Endothelial cell of umbilical vein (primary cell): ENCODE data around the gene RPSA. TPM values are rescaled to one million over a fixed set of nuclear protein-coding genes. Genes with fewer than 3 reads are reported as not detected.
"Not testable (repeated sequence)": the region's sequence is repeated elsewhere in the genome, so short reads cannot be mapped to it uniquely, and the experiment has no call there.

ENCODE experiments used
- BruUV-seq: library from RNA; stranded (reverse); fragments of 400-500 nt; replicated peaks from 2 replicates; lab custom pipeline; 2021; lab: Mats Ljungman, UMichigan
- CTCF ChIA-PET: fragments of 300-600, 350-600 bp; sonication (Branson Sonifier 250); formaldehyde crosslinking; loops from one replicate; lab custom pipeline; 2021; ENCODE audit warnings: antibody characterized with exemption, inconsistent platforms; lab: Charles Lee
- POLR2A ChIA-PET: fragments of 300-600, 350-600 bp; sonication (Branson Sonifier 250); formaldehyde crosslinking; loops from one replicate; lab custom pipeline; 2021; ENCODE audit warnings: antibody characterized with exemption, inconsistent platforms; lab: Charles Lee
- DNase-seq: peaks from one replicate; pipeline ENCODE4 v3.0.0-alpha.2; 2011; ENCODE audit warnings: low read depth, low spot score
- FAIRE-seq: peaks from 2 replicates; lab custom pipeline; 2011; peaks lifted over from hg19 to GRCh38; lab: Jason Lieb, UNC
- H2AFZ ChIP-seq: 2 replicates; pipeline ENCODE4 v1.6.0; 2012; ENCODE audit warnings: low read depth, low read length, control low read depth, inconsistent platforms
- H3K27ac ChIP-seq: 2 replicates; pipeline ENCODE4 v1.5.1; 2011; ENCODE audit warnings: low read depth, mild to moderate bottlenecking, control low read depth, low read length, moderate library complexity; ENCODE audit not compliant: insufficient read depth
- H3K27me3 ChIP-seq, 2 experiments: 2 replicates each; pipeline versions ENCODE4 v1.6.0 to v1.6.1; 2011; ENCODE audit warnings: low read length in 2 of 2, mixed read lengths in 1 of 2; ENCODE audit not compliant: control insufficient read depth in 2 of 2, insufficient read depth in 2 of 2
- H3K36me3 ChIP-seq, 2 experiments: 2 replicates in 1 of 2; 3 replicates in 1 of 2; pipeline ENCODE4 v1.5.1; 2011; ENCODE audit warnings: low read length in 2 of 2, mild to moderate bottlenecking in 1 of 2, moderate library complexity in 1 of 2; ENCODE audit not compliant: control insufficient read depth in 2 of 2, insufficient read depth in 2 of 2; ENCODE audit errors: extremely low read depth in 1 of 2
- H3K4me1 ChIP-seq: 3 replicates; pipeline ENCODE4 v1.5.1; 2011; ENCODE audit warnings: mild to moderate bottlenecking, low read length; ENCODE audit not compliant: control insufficient read depth, insufficient read depth; ENCODE audit errors: extremely low read depth
- H3K4me2 ChIP-seq: 2 replicates; pipeline ENCODE4 v1.6.1; 2011; ENCODE audit warnings: low read length, control low read depth, mixed read lengths; ENCODE audit not compliant: insufficient read depth
- H3K4me3 ChIP-seq, 3 experiments: fragments of 200-600 bp in 1 of 3; sonication (generic), shearing (Covaris generic) in 1 of 3; replicated peaks in 1 of 3; 2 replicates each; pipeline ENCODE4 v1.5.1; 2011 to 2016; ENCODE audit warnings: control low read depth in 3 of 3, low read length in 3 of 3, mild to moderate bottlenecking in 2 of 3, inconsistent platforms in 1 of 3, low read depth in 1 of 3, moderate library complexity in 1 of 3; ENCODE audit not compliant: insufficient read depth in 1 of 3
- H3K79me2 ChIP-seq: 2 replicates; pipeline ENCODE4 v1.6.0; 2012; ENCODE audit warnings: low read length, inconsistent platforms; ENCODE audit not compliant: control insufficient read depth, insufficient read depth
- H3K9ac ChIP-seq: replicated peaks from 2 replicates; pipeline ENCODE3; 2011; ENCODE audit warnings: low read length, control low read depth; ENCODE audit not compliant: insufficient read depth; ENCODE audit errors: extremely low read depth
- H3K9me1 ChIP-seq: replicated peaks from 3 replicates; pipeline ENCODE4 v1.6.0; 2011; ENCODE audit warnings: mild to moderate bottlenecking, low read length; ENCODE audit not compliant: control insufficient read depth, insufficient read depth; ENCODE audit errors: extremely low read depth
- H3K9me3 ChIP-seq: replicated peaks from 2 replicates; pipeline ENCODE4 v1.5.1; 2012; ENCODE audit warnings: low read length, inconsistent platforms; ENCODE audit not compliant: control insufficient read depth, insufficient read depth
- H4K20me1 ChIP-seq: replicated peaks from 2 replicates; pipeline ENCODE3; 2011; ENCODE audit warnings: mild to moderate bottlenecking, low read length; ENCODE audit not compliant: control insufficient read depth, insufficient read depth; ENCODE audit errors: extremely low read depth
- FOS ChIP-seq: IDR thresholded peaks from 2 replicates; pipeline ENCODE4 v1.6.1; 2011; ENCODE audit warnings: mild to moderate bottlenecking, low read length, moderate library complexity, borderline replicate concordance; ENCODE audit not compliant: insufficient read depth
- GATA2 ChIP-seq: IDR thresholded peaks from 2 replicates; pipeline ENCODE4 v1.7.0; 2011; ENCODE audit warnings: low read depth, mild to moderate bottlenecking, moderate library complexity, mixed read lengths, low read length; ENCODE audit not compliant: insufficient read length, insufficient read depth
- MAX ChIP-seq: IDR thresholded peaks from 2 replicates; pipeline ENCODE4 v1.6.1; 2011; ENCODE audit not compliant: insufficient read depth, insufficient read length
- MYC ChIP-seq: IDR thresholded peaks from one replicate; pipeline ENCODE4 v1.6.1; 2011; ENCODE audit warnings: mild to moderate bottlenecking, low read depth, low read length
- POLR2A ChIP-seq: IDR thresholded peaks from 2 replicates; pipeline ENCODE4 v1.6.1; 2012; ENCODE audit warnings: low read depth, mild to moderate bottlenecking, control low read depth, low read length
- POLR2AphosphoS5 ChIP-seq: IDR thresholded peaks from 2 replicates; pipeline ENCODE4 v1.6.1; 2012; ENCODE audit warnings: low read depth, mild to moderate bottlenecking, control low read depth, low read length, moderate library complexity; ENCODE audit not compliant: insufficient read depth
- dilution Hi-C: fragments of 300-500 bp; cut with MboI; formaldehyde crosslinking; loops from one replicate; pipeline ENCODE4 v1.15.0; 2019; ENCODE audit warnings: low sequenced_read_pairs; ENCODE audit not compliant: extremely low pct_ligation_motif_present
- intact Hi-C: fragments of 100-400 bp; cut with micrococcal nuclease; formaldehyde crosslinking; loops from one replicate; pipeline ENCODE4 v1.10.0; 2022
- polyA plus RNA-seq, 4 experiments: library from polyadenylated mRNA; depleted of rRNA in 3 of 4; stranded (reverse) in 3 of 4; unstranded in 1 of 4; fragments of >200 nt; gene quantifications; 2 replicates each; pipeline versions ENCODE4 v1.2.1 to v1.2.3, GENCODE V29; 2011 to 2012; ENCODE audit warnings: missing spikeins in 1 of 4
- total RNA-seq: library from RNA; stranded (reverse); gene quantifications from 2 replicates; pipeline ENCODE4 v1.2.3, GENCODE V29; 2021

Gene RPSA
- total and polyA plus RNA-seq, 2 donors (not counting 3 experiments of a cell fraction or from before 2014, with no cell fraction given), result 1,357 to 3,687 TPM

- H3K4me3 ChIP-seq, result no peak overlapping the region
- no peak for DNase-seq
- ChIA-PET CTCF (interaction anchor here (0.8 kb wide), 1 partner anchor 45 kb away, joined by 3 read pairs; no protein-coding TSS in a partner anchor), POLR2A (no interaction called here)
- H3K27ac ChIP-seq, result no peak overlapping the region
- no peaks in the 10 kb centered on the region for H3K36me3 ChIP-seq
- no peak overlapping the region for H3K9ac ChIP-seq
- peaks cover 5 to 7% of the 10 kb centered on the region in 2 experiments for H3K27me3 ChIP-seq
- BruUV-seq, result no TSS peak
- H3K4me1 ChIP-seq, result no peaks in the 10 kb centered on the region
- no peaks in the 10 kb centered on the region for H3K79me2 ChIP-seq
- H2AFZ ChIP-seq, result no peak overlapping the region
- H3K9me3 ChIP-seq, result no peaks in the 10 kb centered on the region
- FAIRE-seq, result no peak
- H4K20me1 ChIP-seq, result no peaks in the 10 kb centered on the region
- intact Hi-C loops, result no loop called here
- TF ChIP-seq MAX, result no peak
- no peak for TF ChIP-seq FOS
- no peak for TF ChIP-seq GATA2
- no peak for TF ChIP-seq POLR2AphosphoS5
- no peak for TF ChIP-seq MYC
- TF ChIP-seq POLR2A, result no peak
- H3K4me2 ChIP-seq, result no peak overlapping the region
- dilution Hi-C loops, result no loop called here
- no peaks in the 10 kb centered on the region for H3K9me1 ChIP-seq
These were observed 46.6 kb downstream of the RPSA start for GRCh38 chr3:39453134-39453533.

- H3K79me2 ChIP-seq, H3K9me1 ChIP-seq, H2AFZ ChIP-seq, H4K20me1 ChIP-seq, H3K27ac ChIP-seq, intact Hi-C loops, H3K36me3 ChIP-seq, H3K9ac ChIP-seq, FAIRE-seq, H3K4me2 ChIP-seq, DNase-seq, CTCF ChIA-PET, H3K27me3 ChIP-seq, H3K4me1 ChIP-seq, BruUV-seq, H3K9me3 ChIP-seq, POLR2A ChIA-PET, dilution Hi-C loops, H3K4me3 ChIP-seq: not testable (repeated sequence)
These were observed 47.4 kb downstream of the RPSA start for GRCh38 chr3:39453872-39454271.
